CD4-positive, CD25-positive, alpha-beta regulatory T cell (primary cell): Measurements from ENCODE around the gene TSPAN19. TPM values are rescaled to one million over a fixed set of nuclear protein-coding genes. Genes with fewer than 3 reads are reported as not detected.

Experiments used
- ATAC-seq, 2 donors: fragments of 150-1000 bp; cut with Tn5 transposase; one replicate each; pipeline ENCODE4 v1.10.0; 2021; ENCODE audit warnings: low read depth in 2 of 2, moderate number of reproducible peaks in 2 of 2, moderate library complexity in 1 of 2
- DNase-seq, 3 donors: peaks; one replicate each; pipeline versions ENCODE4 v3.0.0 to v3.0.0-alpha.2; 2012 to 2022; ENCODE audit warnings: mixed read lengths in 1 of 3
- H3K27ac ChIP-seq: one replicate; pipeline ENCODE4 v1.7.0; 2013; ENCODE audit warnings: mild to moderate bottlenecking, low read length; ENCODE audit not compliant: insufficient read depth, poor library complexity, severe bottlenecking
- H3K27me3 ChIP-seq: one replicate; pipeline ENCODE4 v1.7.0; 2013; ENCODE audit warnings: low read length; ENCODE audit not compliant: control insufficient read depth, insufficient read depth
- H3K36me3 ChIP-seq: one replicate; pipeline ENCODE4 v1.7.0; 2013; ENCODE audit warnings: mild to moderate bottlenecking, low read length, moderate library complexity; ENCODE audit not compliant: control insufficient read depth, insufficient read depth
- H3K4me1 ChIP-seq: 2 replicates; pipeline ENCODE4 v1.7.0; 2013; ENCODE audit warnings: mild to moderate bottlenecking, low read length; ENCODE audit not compliant: insufficient read depth, control insufficient read depth, poor library complexity, severe bottlenecking
- H3K4me3 ChIP-seq: one replicate; pipeline ENCODE4 v1.7.0; 2013; ENCODE audit warnings: low read depth, mild to moderate bottlenecking, low read length, moderate library complexity
- H3K9me3 ChIP-seq, 2 experiments: 1 replicate in 1 of 2; 2 replicates in 1 of 2; pipeline ENCODE4 v1.7.0; 2013; ENCODE audit warnings: low read length in 2 of 2, mild to moderate bottlenecking in 1 of 2, moderate library complexity in 1 of 2; ENCODE audit not compliant: control insufficient read depth in 2 of 2
- H3K27ac Mint-ChIP-seq, 3 donors: one replicate each; pipeline ENCODE4 v1.8.0; 2020 to 2022; ENCODE audit warnings: mild to moderate bottlenecking in 3 of 3, mixed read lengths in 3 of 3, moderate library complexity in 2 of 3
- H3K27me3 Mint-ChIP-seq: one replicate; pipeline ENCODE4 v1.8.0; 2022; ENCODE audit warnings: mild to moderate bottlenecking, mixed read lengths
- H3K36me3 Mint-ChIP-seq: one replicate; pipeline ENCODE4 v1.8.0; 2020; ENCODE audit warnings: mixed read lengths
- H3K4me1 Mint-ChIP-seq, 4 donors: one replicate each; pipeline ENCODE4 v1.8.0; 2020 to 2022; ENCODE audit warnings: mixed read lengths in 4 of 4, mild to moderate bottlenecking in 1 of 4
- H3K4me3 Mint-ChIP-seq, 4 donors: one replicate each; pipeline ENCODE4 v1.8.0; 2020 to 2022; ENCODE audit warnings: mild to moderate bottlenecking in 4 of 4, mixed read lengths in 4 of 4, moderate library complexity in 3 of 4
- H3K9me3 Mint-ChIP-seq, 7 donors: one replicate each; pipeline ENCODE4 v1.8.0; 2020 to 2022; ENCODE audit warnings: mixed read lengths in 7 of 7, mild to moderate bottlenecking in 3 of 7, moderate library complexity in 2 of 7
- polyA plus RNA-seq, 4 donors: library from polyadenylated mRNA; unstranded; fragments of 300-500 nt; fragmentation: Illumina TruSeq; gene quantifications; one replicate each; pipeline ENCODE4 v1.2.3, GENCODE V29; 2021
- total RNA-seq: library from RNA; stranded (reverse); gene quantifications from one replicate; pipeline ENCODE4 v1.2.3, GENCODE V29; 2022

Gene TSPAN19
- total and polyA plus RNA-seq, 5 donors from 2014 or later: not detected

GRCh38 chr12:85000729-85001128 is 35.3 kb downstream of the TSPAN19 start:
- H3K4me3 Mint-ChIP-seq: no peak overlapping the region
- H3K4me1 ChIP-seq: no peaks in the 10 kb centered on the region
- no peaks in the 10 kb centered on the region for H3K9me3 ChIP-seq
- no peaks in the 10 kb centered on the region for H3K27me3 Mint-ChIP-seq
- H3K4me1 Mint-ChIP-seq: no peaks in the 10 kb centered on the region
- H3K36me3 Mint-ChIP-seq: no peaks in the 10 kb centered on the region
- peaks cover 0 to 7% (median 2%) of the 10 kb centered on the region in 7 donors for H3K9me3 Mint-ChIP-seq
- H3K27ac ChIP-seq: no peak overlapping the region
- no peak for DNase-seq
- no peak overlapping the region for H3K4me3 ChIP-seq
- H3K27me3 ChIP-seq: no peaks in the 10 kb centered on the region
- no peaks in the 10 kb centered on the region for H3K36me3 ChIP-seq
- ATAC-seq: no peak
- H3K27ac Mint-ChIP-seq: no peak overlapping the region

GRCh38 chr12:84998341-84998740 is 37.7 kb downstream of the TSPAN19 start:
- DNase-seq: no peak
- H3K4me1 ChIP-seq: no peaks in the 10 kb centered on the region

DNA sequence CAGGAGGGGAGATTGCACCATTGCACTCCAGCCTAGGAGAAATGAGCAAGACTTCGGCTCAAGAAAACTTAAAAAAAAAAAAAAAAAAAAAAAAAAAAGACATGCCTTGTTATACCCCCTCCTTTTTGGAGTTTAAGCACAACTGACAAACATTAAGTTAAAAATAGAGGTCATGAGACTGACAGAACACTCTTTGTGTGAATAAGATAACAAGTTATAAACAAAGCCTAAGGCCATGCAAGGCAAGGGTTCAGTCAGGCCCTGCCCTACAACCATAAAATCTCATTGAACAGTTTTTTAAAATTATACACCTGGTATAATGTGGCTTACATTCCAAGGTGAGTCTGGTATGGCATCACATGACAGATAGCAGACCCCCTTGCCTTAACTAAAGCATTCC is 39.3 kb downstream of the TSPAN19 start:
- Mint-ChIP-seq H3K4me3 (no peak overlapping the region), H3K4me1 (no peaks in the 10 kb centered on the region), H3K36me3 (no peaks in the 10 kb centered on the region), H3K27ac (no peak overlapping the region), H3K27me3 (no peaks in the 10 kb centered on the region), H3K9me3 (peaks cover 0 to 5% (median 3%) of the 10 kb centered on the region in 7 donors)
- no peak overlapping the region for H3K4me3 ChIP-seq
- H3K4me1 ChIP-seq: no peaks in the 10 kb centered on the region
- ATAC-seq: no peak
- H3K27me3 ChIP-seq: no peaks in the 10 kb centered on the region
- H3K36me3 ChIP-seq: no peaks in the 10 kb centered on the region
- DNase-seq: no peak
- no peaks in the 10 kb centered on the region for H3K9me3 ChIP-seq
- no peak overlapping the region for H3K27ac ChIP-seq

More at GRCh38 chr12:84998341-84998740, 37.7 kb downstream of the TSPAN19 start:
- Mint-ChIP-seq H3K4me1 (no peaks in the 10 kb centered on the region), H3K27ac (no peak overlapping the region), H3K9me3 (peaks cover 0 to 6% (median 4%) of the 10 kb centered on the region in 7 donors), H3K4me3 (no peak overlapping the region), H3K27me3 (no peaks in the 10 kb centered on the region), H3K36me3 (no peaks in the 10 kb centered on the region)
- no peak overlapping the region for H3K27ac ChIP-seq
- H3K36me3 ChIP-seq: no peaks in the 10 kb centered on the region
- no peaks in the 10 kb centered on the region for H3K27me3 ChIP-seq
- H3K9me3 ChIP-seq: no peaks in the 10 kb centered on the region
- H3K4me3 ChIP-seq: no peak overlapping the region
- ATAC-seq: no peak

GRCh38 chr12:84995641-84996040 is 40.4 kb downstream of the TSPAN19 start:
- Histone ChIP-seq H3K9me3 (no peaks in the 10 kb centered on the region), H3K36me3 (no peaks in the 10 kb centered on the region), H3K4me1 (no peaks in the 10 kb centered on the region), H3K4me3 (no peak overlapping the region), H3K27ac (no peak overlapping the region), H3K27me3 (no peaks in the 10 kb centered on the region)
- H3K4me3 Mint-ChIP-seq: no peak overlapping the region
- H3K27me3 Mint-ChIP-seq: no peaks in the 10 kb centered on the region
- H3K9me3 Mint-ChIP-seq: peaks cover 0 to 5% (median 3%) of the 10 kb centered on the region in 7 donors
- no peak overlapping the region for H3K27ac Mint-ChIP-seq
- H3K36me3 Mint-ChIP-seq: no peaks in the 10 kb centered on the region
- DNase-seq (no peak), ATAC-seq (no peak)
- no peaks in the 10 kb centered on the region for H3K4me1 Mint-ChIP-seq

GRCh38 chr12:84994426-84994825 is 41.7 kb downstream of the TSPAN19 start:
- Mint-ChIP-seq H3K27me3 (no peaks in the 10 kb centered on the region), H3K27ac (no peak overlapping the region), H3K36me3 (no peaks in the 10 kb centered on the region), H3K4me1 (no peaks in the 10 kb centered on the region), H3K4me3 (no peak overlapping the region), H3K9me3 (peaks cover 0 to 5% (median 3%) of the 10 kb centered on the region in 7 donors)
- H3K4me1 ChIP-seq: no peaks in the 10 kb centered on the region
- H3K9me3 ChIP-seq: no peaks in the 10 kb centered on the region
- no peaks in the 10 kb centered on the region for H3K27me3 ChIP-seq
- H3K36me3 ChIP-seq: no peaks in the 10 kb centered on the region
- H3K27ac ChIP-seq: no peak overlapping the region
- H3K4me3 ChIP-seq: no peak overlapping the region
- ATAC-seq: no peak
- peak in 1 of 3 donors; percentile 0 for DNase-seq

- ATAC-seq: no peak
- Mint-ChIP-seq H3K27me3 (no peaks in the 10 kb centered on the region), H3K4me3 (no peak overlapping the region), H3K27ac (no peak overlapping the region), H3K4me1 (no peaks in the 10 kb centered on the region), H3K9me3 (peaks cover 0 to 4% (median 0%) of the 10 kb centered on the region in 7 donors), H3K36me3 (no peaks in the 10 kb centered on the region)
- H3K27ac ChIP-seq: no peak overlapping the region
- no peaks in the 10 kb centered on the region for H3K36me3 ChIP-seq
- H3K27me3 ChIP-seq: no peaks in the 10 kb centered on the region
- H3K9me3 ChIP-seq: peaks cover 0 to 2% of the 10 kb centered on the region in 2 experiments
- no peak overlapping the region for H3K4me3 ChIP-seq
- H3K4me1 ChIP-seq: no peaks in the 10 kb centered on the region
- DNase-seq: no peak
Observed at GRCh38 chr12:84986586-84986985, 49.5 kb downstream of the TSPAN19 start.

GRCh38 chr12:84986117-84986516 is 50.0 kb downstream of the TSPAN19 start:
- no peak overlapping the region for H3K4me3 Mint-ChIP-seq
- H3K4me3 ChIP-seq: no peak overlapping the region
- no peak for DNase-seq

DNA sequence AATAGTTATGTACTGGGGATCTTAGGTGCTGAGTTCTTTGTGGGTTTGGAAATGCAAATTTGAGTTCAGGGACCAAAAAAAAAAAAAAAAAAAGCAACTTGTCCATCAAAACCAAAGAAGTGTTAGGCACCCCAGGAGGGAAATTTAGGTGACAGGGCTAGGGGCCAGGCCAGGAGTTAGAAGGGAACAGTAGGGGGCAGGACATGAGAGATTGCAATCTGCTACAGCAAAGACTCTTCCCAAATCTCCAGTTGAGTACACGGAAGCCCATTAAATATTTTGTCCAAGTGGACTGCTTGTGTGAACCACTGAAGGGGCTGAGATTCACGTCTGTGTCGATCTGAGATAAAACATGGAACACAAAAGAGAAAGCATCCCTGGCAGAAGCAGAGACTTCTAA is 52.8 kb downstream of the TSPAN19 start:
- Histone ChIP-seq H3K4me1 (no peaks in the 10 kb centered on the region), H3K27me3 (no peaks in the 10 kb centered on the region), H3K27ac (no peak overlapping the region), H3K36me3 (no peaks in the 10 kb centered on the region), H3K9me3 (peaks cover 0 to 2% of the 10 kb centered on the region in 2 experiments), H3K4me3 (no peak overlapping the region)
- H3K4me1 Mint-ChIP-seq: no peaks in the 10 kb centered on the region
- no peak overlapping the region for H3K4me3 Mint-ChIP-seq
- ATAC-seq (no peak), DNase-seq (no peak)
- H3K27ac Mint-ChIP-seq: no peak overlapping the region
- H3K36me3 Mint-ChIP-seq: no peaks in the 10 kb centered on the region
- peaks cover 0 to 9% (median 2%) of the 10 kb centered on the region in 7 donors for H3K9me3 Mint-ChIP-seq
- no peaks in the 10 kb centered on the region for H3K27me3 Mint-ChIP-seq

More at GRCh38 chr12:84986117-84986516, 50.0 kb downstream of the TSPAN19 start:
- no peaks in the 10 kb centered on the region for H3K36me3 Mint-ChIP-seq
- no peaks in the 10 kb centered on the region for H3K36me3 ChIP-seq
- no peak overlapping the region for H3K27ac ChIP-seq
- peaks cover 0 to 5% (median 2%) of the 10 kb centered on the region in 7 donors for H3K9me3 Mint-ChIP-seq
- H3K4me1 Mint-ChIP-seq: no peaks in the 10 kb centered on the region
- H3K9me3 ChIP-seq: peaks cover 0 to 2% of the 10 kb centered on the region in 2 experiments
- no peaks in the 10 kb centered on the region for H3K4me1 ChIP-seq
- no peak overlapping the region for H3K27ac Mint-ChIP-seq
- no peaks in the 10 kb centered on the region for H3K27me3 Mint-ChIP-seq
- H3K27me3 ChIP-seq: no peaks in the 10 kb centered on the region
- no peak for ATAC-seq
